ENCODE measurements around the gene EPHB3.
A peak's percentile ranks its signal among the peaks of the same experiment; 100 is the strongest.

Gene EPHB3

GRCh38 chr3:184561061-184561912, at the start of gene EPHB3:
TSS of gene EPHB3 (plus strand) at chr3:184561785. CDS start at chr3:184562236, 451 bp downstream.
- DNase-seq = peak; percentile 100

- peak in 1 of 2 experiments; percentile 23 for DNase-seq
Observed at GRCh38 chr3:184512621-184513020, 49.0 kb upstream of the EPHB3 start.

GRCh38 chr3:184513276-184514170, 48.1 kb upstream of the EPHB3 start:
- peak; percentile 75 to 90 for DNase-seq

- DNase-seq = no peak
Observed at GRCh38 chr3:184514171-184514490, 47.5 kb upstream of the EPHB3 start.

- DNase-seq = no peak
Observed at GRCh38 chr3:184523825-184524615, 37.6 kb upstream of the EPHB3 start.

- no peak for DNase-seq
Observed at GRCh38 chr3:184524981-184525336, 36.6 kb upstream of the EPHB3 start.

- no peak for DNase-seq
Observed at GRCh38 chr3:184525337-184526087, 36.1 kb upstream of the EPHB3 start.

GRCh38 chr3:184526088-184526433, 35.5 kb upstream of the EPHB3 start:
- DNase-seq = peak; percentile 52 to 72

GRCh38 chr3:184531626-184532280, 29.8 kb upstream of the EPHB3 start:
- DNase-seq = no peak

- DNase-seq = no peak
Observed at GRCh38 chr3:184532940-184533732, 28.4 kb upstream of the EPHB3 start.

- DNase-seq = no peak
Observed at GRCh38 chr3:184537885-184538665, 23.5 kb upstream of the EPHB3 start.

GRCh38 chr3:184538666-184539431, 22.7 kb upstream of the EPHB3 start:
- no peak for DNase-seq

- no peak for DNase-seq
Observed at GRCh38 chr3:184539801-184540435, 21.7 kb upstream of the EPHB3 start.

- peak; percentile 20 to 79 for DNase-seq
Observed at GRCh38 chr3:184540777-184541681, 20.6 kb upstream of the EPHB3 start.

- DNase-seq = no peak
Observed at GRCh38 chr3:184541886-184542562, 19.6 kb upstream of the EPHB3 start.

GRCh38 chr3:184542577-184542976, 19.0 kb upstream of the EPHB3 start:
- DNase-seq = no peak

- DNase-seq = no peak
Observed at GRCh38 chr3:184543256-184543655, 18.3 kb upstream of the EPHB3 start.

Data from NCI-H524 (cell line).